ENCODE results near the gene BMS1.
"Not testable (repeated sequence)": the region's sequence is repeated elsewhere in the genome, so short reads cannot be mapped to it uniquely, and the experiment has no call there.

The BMS1 gene

DNA sequence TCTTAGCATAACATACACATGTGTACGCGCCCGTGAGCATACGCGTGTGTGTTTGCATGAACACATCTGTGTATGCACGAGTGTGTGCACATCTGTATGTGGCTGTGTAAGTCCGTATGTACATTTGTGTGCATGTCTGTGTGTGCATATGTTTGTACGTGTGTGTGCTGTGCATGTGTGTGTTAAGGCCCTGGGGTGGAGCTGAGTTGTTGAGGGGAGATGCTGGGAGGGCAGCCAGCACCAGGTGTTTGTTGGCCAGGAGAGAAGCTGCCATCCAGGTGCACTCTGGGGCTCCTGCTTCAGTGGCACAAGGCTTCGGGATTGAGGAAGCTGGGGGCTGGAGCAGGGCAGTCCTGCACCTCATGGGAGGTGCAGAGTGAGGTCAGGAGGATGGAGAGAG lies 85.0 kb downstream of the BMS1 start:
- no peak for DNase-seq (ENCODE audit: low read depth)

DNA sequence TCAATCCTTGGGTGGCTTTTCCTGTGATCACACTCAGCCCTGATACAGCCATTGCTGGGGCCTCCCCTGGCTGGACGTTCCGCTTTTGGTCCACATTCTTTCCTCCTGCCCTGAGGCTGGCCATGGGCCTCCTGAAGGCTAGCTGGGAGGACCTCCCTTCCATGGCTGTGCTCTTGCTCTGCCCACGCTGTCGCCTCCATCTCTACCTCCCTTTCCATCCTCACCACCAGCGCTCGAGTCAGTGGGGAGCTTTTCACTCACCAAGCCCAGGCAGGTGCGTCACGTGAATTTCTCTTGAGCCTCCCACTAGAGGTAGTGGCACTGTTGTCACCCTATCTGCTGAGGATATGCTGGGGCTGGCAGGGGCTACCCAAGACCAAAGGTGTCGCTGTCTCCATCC lies 85.9 kb downstream of the BMS1 start:
- no peak for DNase-seq (ENCODE audit: low read depth)

- DNase-seq (ENCODE audit: low read depth): no peak
These were observed 87.4 kb downstream of the BMS1 start for GRCh38 chr10:42869977-42870350.

DNA sequence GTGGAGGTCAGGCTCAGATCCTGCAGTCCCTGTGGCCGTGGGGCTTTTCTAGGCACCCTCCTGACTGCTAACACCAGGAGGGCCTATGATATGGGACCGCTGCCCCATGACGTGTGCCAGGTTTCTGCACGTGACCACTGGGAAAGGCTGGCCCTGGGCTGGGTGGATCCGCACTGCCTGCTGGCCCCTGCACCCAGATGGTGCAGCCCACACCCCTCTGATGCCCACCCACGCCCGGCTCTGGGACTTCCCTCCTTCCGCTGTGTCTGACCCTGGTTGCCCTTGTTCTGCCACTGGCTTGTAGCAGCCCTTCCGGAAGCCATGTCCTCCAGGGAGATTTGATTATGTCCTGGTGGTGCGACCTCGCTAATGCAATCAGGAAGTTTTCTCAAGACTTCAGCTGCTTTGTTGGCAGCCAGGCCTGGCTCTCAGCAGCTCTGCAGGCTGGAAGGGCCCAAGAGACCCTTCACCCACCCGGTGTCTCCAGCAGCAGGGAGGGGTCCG lies 88.6 kb downstream of the BMS1 start:
- DNase-seq (ENCODE audit: low read depth): not testable (repeated sequence)

DNA sequence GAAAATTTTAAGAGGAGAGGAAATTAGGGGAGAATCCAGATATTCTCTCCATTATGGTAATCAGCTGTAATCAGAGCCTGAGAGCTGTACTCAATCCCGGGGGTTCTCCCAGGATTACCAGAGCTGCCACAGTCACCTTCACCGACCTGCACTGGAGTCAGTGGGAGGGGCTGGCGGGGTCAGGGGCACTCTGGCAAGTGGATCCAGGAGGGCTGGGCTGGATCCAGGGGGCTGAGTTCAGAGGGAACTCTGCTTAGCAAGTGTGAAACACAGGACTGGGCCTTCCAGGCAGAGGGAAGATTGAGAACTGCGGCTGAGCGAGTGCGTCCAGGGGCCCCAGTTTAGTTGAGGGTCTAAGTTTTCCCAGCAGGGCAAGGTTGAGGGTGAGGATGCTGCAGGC lies 89.2 kb downstream of the BMS1 start:
- no peak for DNase-seq (ENCODE audit: low read depth)

DNA sequence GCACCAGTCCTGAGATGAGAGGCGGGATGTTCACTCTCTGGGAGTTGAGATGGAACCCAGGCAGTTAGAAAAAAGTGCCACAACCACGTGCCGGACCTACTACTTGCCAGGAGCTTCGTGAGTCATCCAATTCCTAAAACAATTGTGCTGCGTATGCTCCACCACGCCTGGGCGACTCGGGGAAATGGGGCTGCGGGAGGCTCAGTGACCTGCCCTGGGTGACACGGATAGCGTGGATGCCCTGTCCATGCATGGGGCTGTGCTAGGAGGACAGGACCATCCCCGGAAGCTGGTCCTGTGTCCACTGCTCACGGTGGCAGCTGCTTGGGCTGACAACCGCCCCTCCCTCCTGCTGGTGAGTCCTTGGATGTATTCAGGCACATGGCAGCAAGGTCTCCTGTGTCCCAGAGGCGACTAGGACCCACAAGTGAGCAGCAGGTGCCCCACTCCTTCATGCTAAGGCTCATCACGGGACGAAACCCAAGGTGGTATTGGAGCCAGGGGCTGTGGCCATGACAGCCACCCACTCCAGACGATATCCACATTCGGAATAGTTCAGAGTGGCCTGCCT lies 90.4 kb downstream of the BMS1 start:
- no peak for DNase-seq (ENCODE audit: low read depth)

DNA sequence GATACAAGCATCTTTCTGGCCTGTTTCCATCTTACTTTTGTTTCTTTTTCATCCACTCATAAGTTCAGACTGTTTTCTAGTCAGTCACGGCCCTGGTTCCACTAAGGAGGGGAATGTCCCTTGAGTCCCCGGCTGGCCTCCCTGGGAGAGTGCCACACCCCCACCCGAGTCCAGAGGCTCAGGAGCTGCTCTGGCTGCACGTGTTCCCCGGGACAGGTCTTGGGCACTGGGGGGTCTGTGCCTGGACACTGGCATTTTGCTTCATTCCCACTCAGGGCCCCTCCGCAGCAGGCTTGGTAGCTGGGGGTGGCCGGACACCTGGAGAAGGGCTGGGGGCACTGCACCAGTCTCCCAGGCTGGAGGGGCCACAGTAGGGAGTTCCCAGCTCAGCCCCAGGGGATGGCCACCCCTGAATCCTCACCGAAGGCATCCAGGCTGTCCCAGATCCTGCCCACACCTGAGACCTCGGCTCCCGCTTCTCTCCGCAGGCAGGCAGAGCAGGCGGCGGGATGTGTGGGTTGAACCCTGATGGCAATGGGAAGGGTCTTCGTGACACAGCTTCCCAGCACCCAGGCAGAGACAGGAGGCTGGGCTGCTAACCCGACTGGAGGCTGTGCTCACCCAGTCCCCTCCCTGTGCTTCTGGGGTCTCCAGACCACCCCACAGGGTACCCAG lies 92.3 kb downstream of the BMS1 start:
- no peak for DNase-seq (ENCODE audit: low read depth)

DNA sequence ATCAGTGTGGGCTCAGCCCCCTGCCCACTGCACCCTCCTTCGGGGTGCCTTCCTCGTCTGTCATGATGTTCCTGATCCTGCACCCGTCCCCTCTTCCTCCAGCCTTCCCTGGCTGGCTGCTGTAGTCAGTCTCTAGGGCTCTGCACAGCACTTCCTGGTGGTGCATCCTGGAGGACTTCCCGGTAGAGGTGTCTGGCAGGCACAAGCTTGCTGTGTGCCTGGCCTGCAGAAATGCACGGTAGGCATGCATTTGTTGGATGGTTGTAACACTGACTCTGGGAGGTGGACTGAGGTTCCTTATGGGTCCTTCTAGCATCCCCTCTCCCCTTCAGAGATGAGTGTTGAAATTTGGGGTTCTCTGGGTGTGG lies 92.8 kb downstream of the BMS1 start:
- DNase-seq (ENCODE audit: low read depth): no peak

DNA sequence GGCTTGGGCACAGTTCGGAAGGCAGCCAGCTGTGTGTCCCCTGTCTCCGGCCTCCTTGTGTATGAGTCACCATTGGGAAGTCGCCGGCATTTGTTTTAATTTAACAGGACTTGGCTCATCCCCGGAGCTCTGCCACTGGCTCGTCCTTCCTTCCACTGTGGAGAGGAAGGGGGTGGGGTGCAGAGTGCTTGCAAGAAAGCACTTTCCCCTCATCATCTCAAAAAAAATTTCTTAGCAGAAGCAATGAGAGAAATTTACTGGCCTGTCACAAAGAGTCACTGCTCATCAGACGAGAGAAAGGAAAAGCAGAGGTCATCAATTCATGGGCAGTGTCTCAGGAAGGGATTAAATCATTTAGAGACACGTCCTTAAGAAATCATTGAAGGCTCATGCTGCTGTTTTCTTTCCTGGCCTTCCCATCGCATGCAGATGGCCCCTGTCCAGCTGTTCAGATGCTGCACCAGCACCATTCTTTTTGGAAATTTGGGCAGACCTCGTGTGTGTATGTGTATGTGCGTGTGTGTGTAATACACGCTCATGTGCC lies 93.3 kb downstream of the BMS1 start:
- no peak for DNase-seq (ENCODE audit: low read depth)

DNA sequence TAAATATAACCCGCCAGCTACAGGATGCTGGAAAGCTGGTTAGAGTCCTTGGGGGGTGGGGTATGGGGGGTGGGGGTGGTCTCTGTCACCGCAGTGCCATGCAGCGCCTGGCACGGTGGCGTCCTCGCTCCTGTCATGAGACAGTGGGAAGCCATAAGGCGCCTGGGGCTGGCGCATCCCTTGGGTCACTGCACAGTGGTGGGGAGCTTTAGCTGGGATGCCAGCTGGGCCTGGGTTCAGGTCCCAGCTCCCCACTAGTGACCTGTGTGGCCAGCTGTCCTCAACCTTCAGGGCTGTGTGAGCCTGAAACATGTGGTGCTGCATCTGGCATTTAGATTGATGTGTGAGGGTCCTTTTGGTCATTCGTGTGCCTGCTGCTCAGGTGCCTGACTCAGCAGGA lies 93.9 kb downstream of the BMS1 start:
- no peak for DNase-seq (ENCODE audit: low read depth)

DNA sequence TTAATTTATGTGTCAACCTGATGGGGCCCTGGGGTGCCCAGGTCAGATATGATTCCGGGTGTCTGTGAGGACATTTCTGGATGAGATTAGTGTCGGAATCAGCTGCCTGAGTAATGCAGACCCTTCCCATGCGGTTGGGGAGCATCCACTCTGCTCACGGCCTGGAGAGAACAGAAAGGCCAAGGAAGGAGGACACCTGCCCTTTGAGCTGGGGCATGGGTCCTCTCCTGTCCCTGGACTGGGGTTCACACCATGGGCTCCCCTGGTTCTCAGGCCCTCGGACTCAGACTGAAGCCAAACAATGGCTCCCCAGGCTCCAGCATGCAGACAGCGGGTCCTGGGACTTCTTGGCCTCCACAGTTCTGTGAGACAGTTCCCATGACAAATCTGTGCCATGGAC lies 94.3 kb downstream of the BMS1 start:
- no peak for DNase-seq (ENCODE audit: low read depth)

GRCh38 chr10:42877496-42878030 lies 95.0 kb downstream of the BMS1 start:
- DNase-seq (ENCODE audit: low read depth): no peak

- DNase-seq (ENCODE audit: low read depth): no peak
These were observed 95.7 kb downstream of the BMS1 start for GRCh38 chr10:42878134-42878820.

- no peak for DNase-seq (ENCODE audit: low read depth)
These were observed 96.2 kb downstream of the BMS1 start for GRCh38 chr10:42878821-42879195.

GRCh38 chr10:42879380-42880254 lies 97.0 kb downstream of the BMS1 start:
- no peak for DNase-seq (ENCODE audit: low read depth)

DNA sequence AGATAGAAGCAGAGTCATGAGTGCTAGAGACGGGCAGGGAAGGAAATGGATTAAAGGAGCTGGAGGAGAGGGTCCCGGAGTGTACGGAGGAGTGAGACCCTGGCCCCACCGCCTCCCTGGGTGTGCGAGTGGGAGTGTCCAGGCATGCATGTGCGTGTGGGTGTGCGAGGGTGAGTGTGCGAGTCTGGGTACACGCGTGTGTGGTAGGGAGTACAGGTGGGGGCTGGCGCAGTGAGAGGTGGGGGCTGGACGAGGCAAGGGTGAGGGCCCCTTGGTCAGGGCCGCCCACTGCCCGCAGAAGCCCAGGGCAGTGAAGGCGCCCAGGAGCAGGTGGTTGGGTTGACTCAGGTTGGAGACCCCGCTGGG lies 97.6 kb downstream of the BMS1 start:
- DNase-seq (ENCODE audit: low read depth): no peak

- DNase-seq (ENCODE audit: low read depth): no peak
These were observed 100.0 kb downstream of the BMS1 start for GRCh38 chr10:42882597-42882996.

Measured in stimulated activated CD8-positive, alpha-beta memory T cell treated with anti-CD3 and anti-CD28 coated beads, Interleukin-7, amount 100 ng/mL, for 24 hours (primary cell).